Activated naive CD8-positive, alpha-beta T cell treated with anti-CD3 and anti-CD28 coated beads for 36 hours (primary cell): ENCODE results near the gene ZNF624. TPM values are rescaled to one million over a fixed set of nuclear protein-coding genes. Genes with fewer than 3 reads are reported as not detected.
"Not testable (repeated sequence)": the region's sequence is repeated elsewhere in the genome, so short reads cannot be mapped to it uniquely, and the experiment has no call there.

Source experiments
- DNase-seq: peaks from one replicate; pipeline ENCODE4 v3.0.0; 2021
- H3K27ac Mint-ChIP-seq: one replicate; pipeline ENCODE4 v1.8.0; 2022; ENCODE audit warnings: mild to moderate bottlenecking, moderate library complexity, mixed read lengths
- H3K27me3 Mint-ChIP-seq: one replicate; pipeline ENCODE4 v1.8.0; 2022; ENCODE audit warnings: mild to moderate bottlenecking, mixed read lengths
- H3K36me3 Mint-ChIP-seq: one replicate; pipeline ENCODE4 v1.8.0; 2021; ENCODE audit warnings: mild to moderate bottlenecking, mixed read lengths
- H3K4me1 Mint-ChIP-seq: one replicate; pipeline ENCODE4 v1.8.0; 2021; ENCODE audit warnings: mixed read lengths
- H3K4me3 Mint-ChIP-seq: one replicate; pipeline ENCODE4 v1.8.0; 2022; ENCODE audit warnings: mild to moderate bottlenecking, moderate library complexity, mixed read lengths
- H3K9me3 Mint-ChIP-seq: one replicate; pipeline ENCODE4 v1.8.0; 2022; ENCODE audit warnings: mixed read lengths
- total RNA-seq, 2 experiments: library from RNA; stranded (reverse); gene quantifications; one replicate each; pipeline ENCODE4 v1.2.3, GENCODE V29; 2021

The ZNF624 gene
- 1 to 10 TPM; 3.9 to 4.0 TPM for total RNA-seq

- peak within 1 kb of the TSS; percentile 67 for H3K27ac Mint-ChIP-seq
- H3K27me3 Mint-ChIP-seq, result no peaks in the 10 kb centered on the region
- peaks cover 10% of the 10 kb centered on the region for H3K4me1 Mint-ChIP-seq
- H3K36me3 Mint-ChIP-seq, result no peaks in the 10 kb centered on the region
- no peaks in the 10 kb centered on the region for H3K9me3 Mint-ChIP-seq
- DNase-seq, result peak; percentile 90
- H3K4me3 Mint-ChIP-seq, result peak within 1 kb of the TSS; percentile 83
These were observed at the start of gene ZNF624 for GRCh38 chr17:16653367-16654041. Gene ZNF624 (minus strand): TSS chr17:16653850.

GRCh38 chr17:16697603-16698002 is 44.0 kb upstream of the ZNF624 start:
- not testable (repeated sequence) for H3K36me3 Mint-ChIP-seq, H3K27ac Mint-ChIP-seq, H3K9me3 Mint-ChIP-seq, H3K4me1 Mint-ChIP-seq, DNase-seq, H3K27me3 Mint-ChIP-seq, H3K4me3 Mint-ChIP-seq

DNA sequence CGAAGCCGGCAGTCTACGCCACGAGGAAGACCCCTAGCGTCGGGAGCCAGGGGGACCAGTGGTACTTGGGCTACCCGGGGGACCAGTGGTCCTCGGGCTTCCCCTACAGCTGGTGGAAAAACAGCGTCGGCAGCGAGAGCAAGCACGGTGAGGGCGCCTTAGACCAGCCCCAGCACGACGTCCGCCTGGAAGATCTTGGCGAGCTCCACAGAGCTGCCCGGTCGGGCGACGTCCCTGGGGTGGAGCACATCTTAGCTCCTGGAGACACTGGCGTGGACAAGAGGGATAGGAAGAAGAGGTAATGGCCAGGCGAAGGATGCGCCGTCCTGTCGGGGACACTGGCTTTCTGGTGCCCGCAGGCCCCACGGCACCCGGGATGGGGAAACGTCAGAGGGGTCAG is 36.8 kb upstream of the ZNF624 start:
- H3K36me3 Mint-ChIP-seq, H3K4me1 Mint-ChIP-seq, H3K9me3 Mint-ChIP-seq, DNase-seq: not testable (repeated sequence)
- Mint-ChIP-seq H3K27ac (peak overlapping the region; percentile 69), H3K4me3 (peak overlapping the region; percentile 70), H3K27me3 (peaks cover 14% of the 10 kb centered on the region)

GRCh38 chr17:16689731-16690281 is 36.2 kb upstream of the ZNF624 start, which contains the start of gene CCDC144A:
Gene CCDC144A (plus strand): TSS chr17:16690241. CDS start chr17:16690401, 160 bp downstream.
- Mint-ChIP-seq H3K27me3 (peaks cover 19% of the 10 kb centered on the region), H3K4me3 (peak within 1 kb of the TSS; percentile 70)
- not testable (repeated sequence) for H3K9me3 Mint-ChIP-seq

GRCh38 chr17:16687151-16687550 is 33.5 kb upstream of the ZNF624 start:
- H3K4me3 Mint-ChIP-seq, H3K36me3 Mint-ChIP-seq, H3K9me3 Mint-ChIP-seq, H3K4me1 Mint-ChIP-seq, H3K27ac Mint-ChIP-seq, DNase-seq: not testable (repeated sequence)
- peaks cover 43% of the 10 kb centered on the region for H3K27me3 Mint-ChIP-seq

More at GRCh38 chr17:16689731-16690281, 36.2 kb upstream of the ZNF624 start, which contains the start of gene CCDC144A:
- peak within 1 kb of the TSS; percentile 69 for H3K27ac Mint-ChIP-seq
- H3K4me1 Mint-ChIP-seq, H3K36me3 Mint-ChIP-seq: not testable (repeated sequence)
- DNase-seq, result peak; percentile 75

- H3K4me1 Mint-ChIP-seq, H3K9me3 Mint-ChIP-seq, H3K36me3 Mint-ChIP-seq, DNase-seq, H3K4me3 Mint-ChIP-seq, H3K27ac Mint-ChIP-seq: not testable (repeated sequence)
- peaks cover 51% of the 10 kb centered on the region for H3K27me3 Mint-ChIP-seq
These were observed 32.4 kb upstream of the ZNF624 start for GRCh38 chr17:16686019-16686418.

DNA sequence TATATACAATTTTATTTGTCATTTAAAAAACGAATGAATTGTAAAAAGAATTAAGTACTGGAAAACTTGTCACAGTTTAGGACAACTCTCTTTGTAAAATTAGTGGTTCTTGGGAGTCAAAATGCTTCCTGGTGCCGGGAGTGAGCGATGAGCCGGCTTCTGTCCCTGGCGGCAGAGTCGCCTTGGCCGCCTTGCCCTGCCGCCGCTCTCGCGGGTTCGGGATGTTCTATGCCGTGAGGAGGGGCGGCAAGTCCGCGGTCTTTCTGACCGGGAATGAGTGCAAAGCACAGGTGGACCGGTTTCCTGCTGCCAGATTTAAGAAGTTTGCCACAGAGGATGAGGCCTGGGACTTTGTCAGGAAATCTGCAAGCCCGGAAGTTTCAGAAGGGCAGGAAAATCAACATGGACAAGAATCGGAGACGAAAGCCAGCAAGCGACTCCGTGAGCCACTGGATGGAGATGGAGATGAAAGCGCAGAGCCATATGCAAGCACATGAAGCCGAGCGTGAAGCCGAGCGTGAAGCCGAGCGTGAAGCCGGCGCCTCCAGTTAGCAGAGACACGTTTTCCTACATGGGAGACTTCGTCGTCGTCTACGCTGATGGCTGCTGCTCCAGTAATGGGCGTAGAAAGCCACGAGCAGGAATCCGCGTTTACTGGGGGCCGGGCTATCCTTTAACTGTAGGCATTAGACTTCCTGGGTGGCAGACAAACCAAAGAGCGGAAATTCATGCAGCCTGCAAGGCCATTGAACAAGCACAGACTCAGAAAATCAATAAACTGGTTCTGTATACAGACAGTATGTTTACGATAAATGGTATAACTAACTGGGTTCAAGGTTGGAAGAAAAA is 29.9 kb upstream of the ZNF624 start:
- not testable (repeated sequence) for DNase-seq, H3K36me3 Mint-ChIP-seq, H3K4me1 Mint-ChIP-seq, H3K9me3 Mint-ChIP-seq, H3K27ac Mint-ChIP-seq
- H3K27me3 Mint-ChIP-seq, result peaks cover 47% of the 10 kb centered on the region
- peak overlapping the region; percentile 15 for H3K4me3 Mint-ChIP-seq

DNA sequence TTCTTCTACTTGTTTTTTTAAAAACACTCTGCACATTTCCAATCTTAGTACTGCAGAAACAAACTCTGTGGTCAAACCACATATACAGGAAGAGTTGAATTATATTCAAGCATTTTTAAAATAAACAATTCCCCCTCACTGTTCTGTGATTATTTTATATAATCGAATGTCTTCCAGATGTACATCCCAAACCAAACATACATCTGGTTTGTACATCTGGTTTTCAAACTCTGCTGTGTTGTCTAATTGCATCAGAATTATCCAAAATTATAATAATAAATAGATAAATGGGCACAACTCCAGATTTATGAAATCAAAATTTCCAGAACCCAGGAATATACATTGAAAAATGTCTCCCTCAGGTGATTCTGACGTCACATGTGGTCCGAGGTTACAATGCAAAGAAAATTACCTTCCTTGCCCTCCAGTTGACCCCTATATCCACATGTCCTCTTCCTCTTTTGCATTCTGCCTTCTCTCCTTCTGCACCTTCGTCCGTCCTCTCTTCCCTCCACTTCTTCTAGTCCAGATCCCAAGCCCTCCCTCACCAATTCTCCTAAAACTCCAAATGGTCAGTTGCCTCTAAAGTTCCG is 23.1 kb upstream of the ZNF624 start:
- DNase-seq, result no peak
- H3K4me3 Mint-ChIP-seq, result no peak overlapping the region
- peaks cover 21% of the 10 kb centered on the region for H3K27me3 Mint-ChIP-seq
- no peak overlapping the region for H3K27ac Mint-ChIP-seq
- H3K9me3 Mint-ChIP-seq, result no peaks in the 10 kb centered on the region
- no peaks in the 10 kb centered on the region for H3K36me3 Mint-ChIP-seq
- H3K4me1 Mint-ChIP-seq, result no peaks in the 10 kb centered on the region

- H3K4me1 Mint-ChIP-seq, H3K36me3 Mint-ChIP-seq, H3K9me3 Mint-ChIP-seq, H3K27ac Mint-ChIP-seq: not testable (repeated sequence)
- peak overlapping the region; percentile 74 for H3K4me3 Mint-ChIP-seq
- peak; percentile 17 for DNase-seq
- H3K27me3 Mint-ChIP-seq, result peaks cover 58% of the 10 kb centered on the region
These were observed 13.4 kb upstream of the ZNF624 start for GRCh38 chr17:16666907-16667636.

DNA sequence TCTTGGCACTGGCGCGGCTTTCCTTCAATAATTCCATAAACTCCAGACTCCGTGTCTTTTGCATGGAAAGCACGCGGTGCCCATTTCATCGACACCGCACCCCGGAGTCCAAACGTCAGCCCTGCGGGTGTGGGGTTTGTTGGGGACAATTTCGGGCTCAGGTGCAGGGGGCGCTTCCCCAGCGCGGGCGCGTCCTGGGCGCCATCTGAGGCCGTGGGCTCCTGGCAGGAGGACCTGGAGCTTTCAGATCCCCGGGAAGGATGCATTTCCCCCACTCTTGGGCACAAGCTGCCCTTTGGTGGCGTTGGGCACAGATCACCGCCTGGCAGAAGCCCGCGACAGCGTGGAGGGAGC is 12.9 kb upstream of the ZNF624 start:
- H3K36me3 Mint-ChIP-seq, H3K27ac Mint-ChIP-seq, H3K9me3 Mint-ChIP-seq, H3K4me1 Mint-ChIP-seq, DNase-seq, H3K4me3 Mint-ChIP-seq: not testable (repeated sequence)
- peaks cover 55% of the 10 kb centered on the region for H3K27me3 Mint-ChIP-seq

DNA sequence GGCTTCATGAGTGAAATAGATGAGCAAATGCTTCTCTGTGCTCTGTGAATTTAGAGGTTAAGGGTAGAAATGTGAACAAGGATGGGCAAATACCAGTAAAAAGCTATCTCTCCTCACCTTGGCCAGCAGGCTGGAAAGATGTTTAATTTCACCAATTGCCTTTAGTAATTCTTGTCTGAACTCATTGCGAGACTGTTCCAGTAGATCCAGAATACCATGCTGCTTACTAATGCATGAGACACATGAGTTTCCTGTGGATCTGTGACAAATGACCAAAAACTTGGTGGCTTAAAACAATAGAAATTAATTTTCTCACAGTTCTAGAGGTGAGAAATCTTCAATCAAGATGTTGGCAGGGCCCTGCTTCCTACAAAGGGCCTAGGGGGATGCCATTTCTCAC is 9.3 kb upstream of the ZNF624 start:
- H3K27me3 Mint-ChIP-seq, result peaks cover 48% of the 10 kb centered on the region
- H3K4me1 Mint-ChIP-seq, result peaks cover 2% of the 10 kb centered on the region
- peaks cover 1% of the 10 kb centered on the region for H3K36me3 Mint-ChIP-seq
- H3K27ac Mint-ChIP-seq, result no peak overlapping the region
- no peaks in the 10 kb centered on the region for H3K9me3 Mint-ChIP-seq
- H3K4me3 Mint-ChIP-seq, result no peak overlapping the region
- DNase-seq, result no peak

DNA sequence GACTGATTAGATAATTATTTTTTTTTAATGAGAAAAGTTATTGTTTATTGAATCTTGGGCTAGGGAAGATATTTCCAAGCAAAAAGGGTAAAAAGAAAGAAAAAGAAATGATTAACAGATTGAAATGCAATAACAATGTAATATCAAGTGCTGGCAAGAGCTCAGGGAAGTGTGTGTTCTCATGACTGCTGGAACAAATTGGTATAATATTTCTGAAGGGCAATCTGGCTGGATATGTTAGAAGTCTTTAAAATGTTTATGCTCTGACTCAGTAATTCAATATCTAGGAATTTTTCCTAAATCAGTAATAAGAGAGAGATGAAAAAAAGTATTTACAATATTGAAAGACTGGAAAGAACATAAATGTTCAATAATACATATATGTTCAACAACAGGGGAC is 7.6 kb upstream of the ZNF624 start:
- H3K9me3 Mint-ChIP-seq, result no peaks in the 10 kb centered on the region
- DNase-seq, result no peak

GRCh38 chr17:16652847-16653366 is 743 bp downstream of the ZNF624 start:
- H3K27ac Mint-ChIP-seq, result peak overlapping the region; percentile 67
- H3K9me3 Mint-ChIP-seq, result no peaks in the 10 kb centered on the region
- no peak for DNase-seq
- H3K27me3 Mint-ChIP-seq, result no peaks in the 10 kb centered on the region
- peak overlapping the region; percentile 83 for H3K4me3 Mint-ChIP-seq
- peaks cover 10% of the 10 kb centered on the region for H3K4me1 Mint-ChIP-seq
- H3K36me3 Mint-ChIP-seq, result no peaks in the 10 kb centered on the region

More for the DNA sequence above, 7.6 kb upstream of the ZNF624 start:
- Mint-ChIP-seq H3K4me1 (no peaks in the 10 kb centered on the region), H3K4me3 (no peak overlapping the region), H3K36me3 (peaks cover 1% of the 10 kb centered on the region), H3K27ac (no peak overlapping the region), H3K27me3 (peaks cover 39% of the 10 kb centered on the region)

DNA sequence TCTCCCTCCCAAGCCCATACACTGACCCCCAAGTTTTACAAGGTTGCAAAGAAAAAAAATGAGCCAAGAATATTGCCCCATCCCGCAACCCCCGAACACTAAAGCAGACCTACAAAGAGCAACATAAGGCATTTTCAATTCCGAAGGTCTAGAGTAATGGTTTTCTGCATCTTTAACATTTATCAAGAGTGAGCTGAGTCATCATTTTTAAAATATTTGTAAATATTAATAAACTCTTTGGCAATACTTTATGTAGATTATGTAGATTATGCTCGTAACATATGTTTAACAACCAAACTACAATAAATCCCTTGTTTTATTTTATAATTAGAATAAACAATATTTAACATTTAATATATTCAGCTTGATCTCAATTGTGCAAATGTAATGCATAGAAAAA is 1.4 kb downstream of the ZNF624 start:
- no peak for DNase-seq
- H3K27me3 Mint-ChIP-seq, result no peaks in the 10 kb centered on the region
- H3K9me3 Mint-ChIP-seq, result no peaks in the 10 kb centered on the region
- no peaks in the 10 kb centered on the region for H3K36me3 Mint-ChIP-seq
- H3K27ac Mint-ChIP-seq, result no peak overlapping the region
- no peak overlapping the region for H3K4me3 Mint-ChIP-seq
- peaks cover 10% of the 10 kb centered on the region for H3K4me1 Mint-ChIP-seq
